ENCODE measurements around the gene PPIP5K1. TPM values are rescaled to one million over a fixed set of nuclear protein-coding genes. Genes with fewer than 3 reads are reported as not detected.
A peak's percentile ranks its signal among the peaks of the same experiment; 100 is the strongest.

The PPIP5K1 gene
- total and polyA plus RNA-seq, 9 donors, result 7.6 to 45.2 (median 32.2) TPM

DNA sequence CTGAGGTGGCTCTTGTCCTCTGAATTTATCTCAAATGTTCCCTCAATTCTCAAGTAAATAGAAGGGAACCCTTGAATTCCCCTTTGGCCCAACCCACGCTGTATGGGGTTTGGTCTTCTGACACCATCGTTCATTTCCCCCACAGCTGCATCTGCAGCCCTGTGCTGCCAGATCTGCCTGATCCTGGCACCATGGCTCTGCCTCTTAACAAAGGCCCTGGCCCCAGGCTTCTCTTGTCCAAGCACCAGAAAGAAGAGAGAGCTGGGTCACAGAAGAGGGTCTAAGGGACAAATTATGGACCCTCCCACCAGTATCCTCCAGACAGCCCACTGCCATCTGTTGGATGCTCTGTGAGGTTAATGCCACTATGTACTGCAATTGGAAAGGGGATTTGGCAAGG, 70.8 kb downstream of the PPIP5K1 start:
- TF ChIP-seq, protein P1, sequence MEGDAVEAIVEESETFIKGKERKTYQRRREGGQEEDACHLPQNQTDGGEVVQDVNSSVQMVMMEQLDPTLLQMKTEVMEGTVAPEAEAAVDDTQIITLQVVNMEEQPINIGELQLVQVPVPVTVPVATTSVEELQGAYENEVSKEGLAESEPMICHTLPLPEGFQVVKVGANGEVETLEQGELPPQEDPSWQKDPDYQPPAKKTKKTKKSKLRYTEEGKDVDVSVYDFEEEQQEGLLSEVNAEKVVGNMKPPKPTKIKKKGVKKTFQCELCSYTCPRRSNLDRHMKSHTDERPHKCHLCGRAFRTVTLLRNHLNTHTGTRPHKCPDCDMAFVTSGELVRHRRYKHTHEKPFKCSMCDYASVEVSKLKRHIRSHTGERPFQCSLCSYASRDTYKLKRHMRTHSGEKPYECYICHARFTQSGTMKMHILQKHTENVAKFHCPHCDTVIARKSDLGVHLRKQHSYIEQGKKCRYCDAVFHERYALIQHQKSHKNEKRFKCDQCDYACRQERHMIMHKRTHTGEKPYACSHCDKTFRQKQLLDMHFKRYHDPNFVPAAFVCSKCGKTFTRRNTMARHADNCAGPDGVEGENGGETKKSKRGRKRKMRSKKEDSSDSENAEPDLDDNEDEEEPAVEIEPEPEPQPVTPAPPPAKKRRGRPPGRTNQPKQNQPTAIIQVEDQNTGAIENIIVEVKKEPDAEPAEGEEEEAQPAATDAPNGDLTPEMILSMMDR (IDR thresholded peaks at IDR 0.05), result no peak
- TF ChIP-seq POLR2A (IDR thresholded peaks at IDR 0.05) (no peak), EP300 (IDR thresholded peaks at IDR 0.05) (no peak)
- Histone ChIP-seq H3K27me3 (no peaks in the 10 kb centered on the region), H3K27ac (peak overlapping the region in 1 of 2 donors; percentile 68), H3K4me1 (ENCODE audit: insufficient read depth) (peaks cover 10% of the 10 kb centered on the region), H3K9me3 (peaks cover 0 to 5% of the 10 kb centered on the region in 2 donors), H3K36me3 (no peaks in the 10 kb centered on the region), H3K4me3 (no peak overlapping the region)
- WGBS, 3 donors, result 80 to 90% (median 87%) methylated on average over 2 of the region's 2 CpGs
- DNase-seq, result no peak
- intact Hi-C loops (cut with DNase I), result no loop called here

DNA sequence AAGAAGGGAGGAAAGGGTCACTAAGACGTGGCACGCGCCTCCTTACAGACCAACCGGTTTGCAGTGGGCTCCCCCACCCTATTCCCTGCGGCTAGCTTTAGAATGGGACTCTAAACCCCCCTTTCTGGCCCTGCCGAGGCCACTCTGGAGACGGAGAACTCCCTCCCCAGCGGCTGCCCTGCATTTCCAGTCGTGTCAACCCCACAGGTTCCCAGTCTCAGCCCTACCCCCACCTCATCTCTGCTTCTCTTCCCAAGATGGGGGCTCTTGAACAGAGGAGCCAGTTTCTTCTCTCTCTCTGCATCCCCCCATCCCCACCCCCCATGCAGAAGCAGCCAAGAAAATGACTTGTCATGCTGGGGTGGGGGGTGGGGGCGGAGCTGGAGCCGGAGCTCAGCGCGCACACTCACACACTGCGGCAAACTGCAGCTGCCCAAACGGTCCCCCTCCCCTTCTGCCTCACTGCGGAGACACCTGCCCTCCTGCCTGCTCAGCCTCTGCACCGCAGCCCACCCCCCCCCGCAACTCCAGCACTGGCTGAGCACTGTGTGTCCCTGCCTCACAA, 71.7 kb downstream of the PPIP5K1 start:
- Histone ChIP-seq H3K4me1 (ENCODE audit: insufficient read depth) (peaks cover 10% of the 10 kb centered on the region), H3K4me3 (peak overlapping the region; percentile 46), H3K27ac (peak overlapping the region; percentile 65 to 68), H3K27me3 (no peaks in the 10 kb centered on the region), H3K9me3 (no peaks in the 10 kb centered on the region), H3K36me3 (no peaks in the 10 kb centered on the region)
- TF ChIP-seq POLR2A (IDR thresholded peaks at IDR 0.05) (no peak), EP300 (IDR thresholded peaks at IDR 0.05) (no peak)
- TF ChIP-seq, protein P1 (IDR thresholded peaks at IDR 0.05), result no peak
- DNase-seq, result peak; percentile 44 to 55 (median 47)
- intact Hi-C loops (cut with DNase I), result no loop called here
- 1 to 2% (median 2%) methylated on average over 18 of the region's 18 CpGs for WGBS, 3 donors

DNA sequence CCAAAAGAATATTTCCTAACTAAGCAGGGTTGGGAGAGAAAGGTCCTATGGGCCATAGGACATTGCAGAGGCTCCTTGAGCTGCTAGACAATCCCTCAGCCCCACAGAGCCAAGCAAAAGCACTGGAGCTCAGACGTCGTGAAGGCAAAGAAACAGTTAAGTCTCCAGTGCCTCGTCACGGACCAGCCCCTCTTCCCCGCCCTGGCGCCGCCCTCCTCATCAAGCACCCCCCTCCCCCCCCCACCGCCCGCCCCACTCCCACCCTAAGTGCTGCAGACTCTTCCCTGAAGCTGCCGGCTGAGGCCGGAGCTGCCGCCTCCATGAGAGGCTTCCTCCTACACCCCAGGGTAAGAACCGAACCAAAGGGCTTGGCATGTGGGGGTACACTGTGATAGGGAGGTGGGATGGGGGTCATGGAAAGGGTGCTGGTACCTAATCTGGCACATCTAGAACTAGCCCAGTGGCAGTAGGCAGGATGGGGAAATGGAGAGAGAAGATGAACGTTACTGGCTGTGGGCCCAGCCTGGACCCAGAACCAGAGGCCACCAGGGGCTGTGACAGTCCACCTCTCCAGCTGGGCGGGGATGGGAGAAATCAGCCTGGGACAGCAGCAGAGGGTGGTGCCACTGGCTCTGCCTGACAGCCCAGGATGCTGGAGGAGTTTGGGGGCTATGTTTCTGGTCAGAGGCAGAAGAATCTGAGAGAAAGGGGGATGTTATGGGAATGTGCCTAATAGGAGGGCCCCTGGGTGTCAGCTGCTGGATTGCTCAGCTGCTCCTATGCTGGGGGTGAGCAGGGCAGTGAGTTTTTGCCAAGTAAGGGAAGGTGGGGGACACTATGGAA, 72.4 kb downstream of the PPIP5K1 start, which contains the start of gene MAP1A:
TSS of gene MAP1A (plus strand) at position 255 of the 843 bp plus-strand sequence. CDS start 3,866 bp downstream, outside the sequence.
- Histone ChIP-seq H3K27ac (peak within 1 kb of the TSS; percentile 65 to 72), H3K4me1 (ENCODE audit: insufficient read depth) (peaks cover 10% of the 10 kb centered on the region), H3K4me3 (peak within 1 kb of the TSS; percentile 46), H3K9me3 (no peaks in the 10 kb centered on the region), H3K36me3 (no peaks in the 10 kb centered on the region), H3K27me3 (no peaks in the 10 kb centered on the region)
- TF ChIP-seq, protein P1 (IDR thresholded peaks at IDR 0.05), result no peak
- no peak for TF ChIP-seq EP300 (IDR thresholded peaks at IDR 0.05)
- TF ChIP-seq POLR2A (IDR thresholded peaks at IDR 0.05), result no peak
- intact Hi-C loops (cut with DNase I), result no loop called here
- peak; percentile 62 to 73 (median 66) for DNase-seq
- WGBS, 3 donors, result 0 to 6% (median 2%) methylated on average over 15 of the region's 15 CpGs

DNA sequence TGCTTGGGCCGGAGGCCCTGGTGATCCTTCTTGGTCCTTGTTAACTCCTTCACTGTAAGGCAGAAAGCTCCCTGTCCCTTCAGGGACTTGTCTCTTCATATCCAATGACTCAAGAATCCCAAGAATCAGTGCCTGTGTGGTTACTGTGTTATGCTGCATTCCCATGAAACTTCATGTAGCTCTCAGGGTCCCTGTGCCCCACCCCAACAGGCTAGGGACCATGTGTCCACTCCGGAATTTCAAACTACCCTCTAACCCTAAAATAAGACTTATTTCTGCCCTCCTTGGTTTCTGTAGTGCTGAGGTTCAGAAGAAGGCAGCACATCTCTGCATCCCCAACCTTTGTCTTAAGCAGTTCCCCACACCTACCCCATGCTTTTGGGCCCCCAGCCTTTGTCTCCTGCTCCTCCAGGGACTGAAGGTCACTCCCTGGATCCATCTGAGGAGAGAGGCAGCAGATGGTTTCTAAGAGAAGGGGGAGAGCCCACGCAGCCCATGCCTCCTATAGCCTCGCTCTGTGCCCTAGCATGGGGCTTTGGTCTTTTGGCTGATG, 73.1 kb downstream of the PPIP5K1 start:
- peak overlapping the region; percentile 65 to 72 for H3K27ac ChIP-seq
- peak overlapping the region; percentile 46 for H3K4me3 ChIP-seq
- TF ChIP-seq, protein P1 (IDR thresholded peaks at IDR 0.05), result no peak
- no peak for TF ChIP-seq POLR2A (IDR thresholded peaks at IDR 0.05)
- no peak for TF ChIP-seq EP300 (IDR thresholded peaks at IDR 0.05)
- H3K36me3 ChIP-seq, result no peaks in the 10 kb centered on the region
- intact Hi-C loops (cut with DNase I), result no loop called here
- 5 to 14% (median 7%) methylated on average over 4 of the region's 4 CpGs for WGBS, 3 donors
- H3K27me3 ChIP-seq, result no peaks in the 10 kb centered on the region
- peaks cover 10% of the 10 kb centered on the region for H3K4me1 ChIP-seq (ENCODE audit: insufficient read depth)
- H3K9me3 ChIP-seq, result no peaks in the 10 kb centered on the region
- DNase-seq, result no peak

Measured in ovary (tissue), 9 donors.